WTC11 (cell line): ENCODE data around the gene GRP.

Experiments used
- CTCF ChIP-seq: fragments of 200-600 bp; IDR thresholded peaks from 2 replicates; pipeline ENCODE4 v1.8.0; 2022; ENCODE audit warnings: antibody characterized with exemption
- SP1 ChIP-seq: sonication (generic); formaldehyde crosslinking; conservative IDR thresholded peaks from 2 replicates; pipeline ENCODE4 v1.8.1; 2022; ENCODE audit warnings: missing genetic modification reagents

GRCh38 chr18:59272891-59273758, 53.2 kb downstream of the GRP start, which contains the start of gene RAX:
- no peak for TF ChIP-seq CTCF
- TF ChIP-seq SP1 (CRISPR knock-in tag) = no peak; the same call in none of the 2 replicates
